ENCODE measurements around the gene PKD1L1. TPM values are rescaled to one million over a fixed set of nuclear protein-coding genes. Genes with fewer than 3 reads are reported as not detected.
A peak's percentile ranks its signal among the peaks of the same experiment; 100 is the strongest.

Gene PKD1L1
- total RNA-seq, 2 donors from 2014 or later, result 0.77 to 0.83 TPM

DNA sequence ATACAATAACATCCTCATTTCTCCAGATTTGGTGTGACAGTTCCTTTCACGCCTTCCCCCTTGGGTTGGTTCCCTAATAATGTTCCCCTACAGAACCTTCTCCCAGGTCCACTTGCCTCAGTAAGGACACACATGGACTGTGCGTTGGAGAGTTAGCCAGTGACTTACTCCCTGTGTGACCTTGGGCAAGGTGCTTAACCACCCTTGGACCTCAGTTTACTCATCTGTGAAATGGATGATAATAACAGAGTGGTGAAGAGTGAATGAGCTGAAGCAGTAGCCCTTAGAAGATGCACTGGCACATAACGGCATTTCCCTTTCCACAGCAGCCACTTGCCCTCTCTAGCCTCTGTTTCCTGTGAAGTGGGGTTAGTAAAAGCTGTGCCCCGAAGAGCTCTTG lies 175.8 kb downstream of the PKD1L1 start:
- no peaks in the 10 kb centered on the region for H3K9me3 ChIP-seq (ENCODE audit: control insufficient read depth, low read length, poor library complexity, severe bottlenecking)
- DNase-seq (no peak), ATAC-seq (no peak)
- H3K4me1 Mint-ChIP-seq, result no peaks in the 10 kb centered on the region
- no peak overlapping the region for H3K4me3 Mint-ChIP-seq
- no peak overlapping the region for H3K27ac Mint-ChIP-seq
- peaks cover 7% of the 10 kb centered on the region for H3K27me3 Mint-ChIP-seq
- H3K36me3 Mint-ChIP-seq (ENCODE audit: low read depth), result no peaks in the 10 kb centered on the region

DNA sequence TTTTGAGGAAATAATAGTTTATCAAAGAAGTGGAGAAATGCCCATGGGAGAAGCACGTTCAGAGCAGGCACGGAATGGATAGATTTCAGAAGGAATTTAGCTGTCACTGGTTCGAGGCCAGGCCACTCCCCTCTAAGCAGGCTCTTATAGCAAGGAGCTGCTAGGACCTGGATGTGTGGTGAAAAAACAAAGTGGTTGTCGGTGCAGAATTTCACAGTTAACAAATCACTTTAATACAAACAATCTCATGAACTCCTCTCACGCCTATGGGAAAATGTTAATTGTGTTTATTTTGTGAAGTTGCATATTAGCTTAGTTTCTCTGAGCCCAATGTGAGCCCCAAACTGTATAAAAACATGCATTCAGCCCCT lies 176.3 kb downstream of the PKD1L1 start:
- H3K9me3 ChIP-seq (ENCODE audit: control insufficient read depth, low read length, poor library complexity, severe bottlenecking), result no peaks in the 10 kb centered on the region
- Mint-ChIP-seq H3K27me3 (peaks cover 7% of the 10 kb centered on the region), H3K27ac (no peak overlapping the region), H3K4me1 (no peaks in the 10 kb centered on the region), H3K36me3 (ENCODE audit: low read depth) (no peaks in the 10 kb centered on the region), H3K4me3 (no peak overlapping the region)
- DNase-seq, result no peak
- no peak for ATAC-seq

GRCh38 chr7:47771336-47771989 lies 176.8 kb downstream of the PKD1L1 start:
- no peaks in the 10 kb centered on the region for H3K9me3 ChIP-seq (ENCODE audit: control insufficient read depth, low read length, poor library complexity, severe bottlenecking)
- Mint-ChIP-seq H3K4me1 (no peaks in the 10 kb centered on the region), H3K27ac (no peak overlapping the region), H3K36me3 (ENCODE audit: low read depth) (no peaks in the 10 kb centered on the region), H3K27me3 (peaks cover 7% of the 10 kb centered on the region), H3K4me3 (no peak overlapping the region)
- no peak for ATAC-seq
- DNase-seq, result no peak

GRCh38 chr7:47766126-47766525 lies 182.1 kb downstream of the PKD1L1 start:
- Mint-ChIP-seq H3K4me3 (no peak overlapping the region), H3K4me1 (no peaks in the 10 kb centered on the region), H3K27ac (no peak overlapping the region), H3K36me3 (ENCODE audit: low read depth) (no peaks in the 10 kb centered on the region), H3K27me3 (no peaks in the 10 kb centered on the region)
- DNase-seq (no peak), ATAC-seq (no peak)
- no peaks in the 10 kb centered on the region for H3K9me3 ChIP-seq (ENCODE audit: control insufficient read depth, low read length, poor library complexity, severe bottlenecking)

DNA sequence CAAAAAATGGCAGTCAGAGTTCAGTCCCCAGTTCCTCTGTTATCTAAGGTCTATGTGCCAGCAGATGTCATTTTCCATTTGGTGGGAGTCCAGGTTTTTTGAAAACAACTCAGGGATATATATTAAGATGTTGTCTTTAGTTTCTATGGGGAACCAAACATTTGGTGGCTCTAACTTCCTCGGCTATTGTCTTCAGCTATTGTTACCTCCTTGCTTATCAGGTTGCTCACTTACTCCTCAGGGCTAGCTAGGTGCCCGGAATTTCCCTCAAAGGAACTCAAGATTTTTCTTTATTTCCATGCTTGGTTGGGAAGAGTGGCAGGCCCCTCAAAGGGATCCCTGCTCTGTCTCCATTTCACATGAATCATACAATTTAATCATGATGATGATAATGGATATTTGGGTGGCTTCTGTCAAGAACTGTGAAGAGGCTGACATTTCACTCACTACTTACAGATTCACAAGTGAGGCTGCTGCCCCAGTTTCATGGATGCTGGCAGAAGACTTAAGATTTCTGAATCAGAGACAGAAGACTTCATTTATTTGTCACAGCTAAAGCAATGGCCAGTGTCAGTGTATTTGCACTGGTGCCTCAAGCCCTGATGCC lies 182.8 kb downstream of the PKD1L1 start:
- Mint-ChIP-seq H3K27ac (no peak overlapping the region), H3K36me3 (ENCODE audit: low read depth) (no peaks in the 10 kb centered on the region), H3K27me3 (no peaks in the 10 kb centered on the region), H3K4me3 (no peak overlapping the region), H3K4me1 (no peaks in the 10 kb centered on the region)
- ATAC-seq, result no peak
- no peaks in the 10 kb centered on the region for H3K9me3 ChIP-seq (ENCODE audit: control insufficient read depth, low read length, poor library complexity, severe bottlenecking)
- DNase-seq, result no peak

DNA sequence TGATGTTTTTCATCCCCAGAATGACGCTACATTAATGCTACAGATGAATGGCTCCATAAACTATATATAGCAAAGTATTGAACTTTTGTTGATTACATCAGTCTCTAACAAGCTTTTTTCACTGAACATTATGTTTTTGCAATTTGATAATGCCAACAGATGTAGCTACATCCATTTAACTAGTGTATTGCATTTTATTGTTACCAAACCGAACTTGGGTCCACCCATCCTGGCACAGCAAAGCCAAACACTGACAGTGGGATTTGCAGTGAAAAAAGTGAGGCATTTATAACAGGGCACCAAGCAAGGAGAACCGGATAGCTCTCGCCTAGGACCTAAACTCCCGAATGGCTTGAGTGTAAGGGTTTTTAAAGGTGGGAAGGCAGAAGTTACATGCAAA lies 183.5 kb downstream of the PKD1L1 start:
- H3K9me3 ChIP-seq (ENCODE audit: control insufficient read depth, low read length, poor library complexity, severe bottlenecking), result no peaks in the 10 kb centered on the region
- no peak for DNase-seq
- Mint-ChIP-seq H3K27me3 (no peaks in the 10 kb centered on the region), H3K4me1 (no peaks in the 10 kb centered on the region), H3K4me3 (no peak overlapping the region), H3K27ac (no peak overlapping the region), H3K36me3 (ENCODE audit: low read depth) (no peaks in the 10 kb centered on the region)
- ATAC-seq, result no peak

- Mint-ChIP-seq H3K4me3 (no peak overlapping the region), H3K27me3 (no peaks in the 10 kb centered on the region), H3K36me3 (ENCODE audit: low read depth) (no peaks in the 10 kb centered on the region), H3K27ac (peak overlapping the region; percentile 27), H3K4me1 (no peaks in the 10 kb centered on the region)
- no peak for ATAC-seq
- H3K9me3 ChIP-seq (ENCODE audit: control insufficient read depth, low read length, poor library complexity, severe bottlenecking), result no peaks in the 10 kb centered on the region
- no peak for DNase-seq
These were observed 184.9 kb downstream of the PKD1L1 start for GRCh38 chr7:47763063-47763974.

DNA sequence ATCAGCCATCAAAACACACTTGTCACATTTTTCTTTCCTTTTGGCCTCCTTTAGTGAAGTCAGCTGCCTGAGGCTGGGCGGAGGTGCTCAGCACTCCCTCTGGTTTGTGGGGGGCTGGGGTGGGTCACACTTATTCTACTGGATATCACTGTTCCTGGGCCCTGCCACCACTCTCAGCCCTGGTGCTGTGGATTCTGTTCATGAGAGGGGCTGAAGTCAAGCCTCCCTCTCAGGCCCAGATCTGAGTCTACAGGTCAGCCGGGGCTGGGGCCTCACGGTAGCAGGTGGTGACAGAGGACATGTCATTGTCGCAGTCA lies 185.6 kb downstream of the PKD1L1 start:
- Mint-ChIP-seq H3K36me3 (ENCODE audit: low read depth) (no peaks in the 10 kb centered on the region), H3K27me3 (no peaks in the 10 kb centered on the region), H3K4me1 (no peaks in the 10 kb centered on the region), H3K4me3 (no peak overlapping the region), H3K27ac (no peak overlapping the region)
- no peak for ATAC-seq
- no peaks in the 10 kb centered on the region for H3K9me3 ChIP-seq (ENCODE audit: control insufficient read depth, low read length, poor library complexity, severe bottlenecking)
- DNase-seq, result no peak

DNA sequence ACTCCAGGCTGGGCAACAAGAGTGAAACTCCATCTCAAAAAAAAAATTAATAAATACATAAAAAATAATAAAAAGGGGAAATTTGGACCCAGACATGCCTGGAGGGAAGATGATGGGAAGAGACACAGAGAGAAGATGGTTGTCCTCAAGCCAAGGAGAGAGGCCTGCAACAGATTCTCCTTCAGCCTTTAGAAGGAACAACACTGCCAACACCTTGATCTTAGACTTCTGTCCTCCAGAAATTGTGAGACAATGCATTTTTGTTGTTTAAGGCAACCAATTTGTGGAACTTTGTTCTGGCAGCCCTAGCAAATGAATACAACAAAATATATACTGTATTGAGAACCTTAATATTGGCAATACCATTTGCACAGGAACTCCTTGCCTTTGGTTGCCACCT lies 186.1 kb downstream of the PKD1L1 start:
- ATAC-seq (no peak), DNase-seq (no peak)
- Mint-ChIP-seq H3K36me3 (ENCODE audit: low read depth) (no peaks in the 10 kb centered on the region), H3K4me1 (no peaks in the 10 kb centered on the region), H3K27ac (no peak overlapping the region), H3K27me3 (no peaks in the 10 kb centered on the region), H3K4me3 (no peak overlapping the region)
- no peaks in the 10 kb centered on the region for H3K9me3 ChIP-seq (ENCODE audit: control insufficient read depth, low read length, poor library complexity, severe bottlenecking)

DNA sequence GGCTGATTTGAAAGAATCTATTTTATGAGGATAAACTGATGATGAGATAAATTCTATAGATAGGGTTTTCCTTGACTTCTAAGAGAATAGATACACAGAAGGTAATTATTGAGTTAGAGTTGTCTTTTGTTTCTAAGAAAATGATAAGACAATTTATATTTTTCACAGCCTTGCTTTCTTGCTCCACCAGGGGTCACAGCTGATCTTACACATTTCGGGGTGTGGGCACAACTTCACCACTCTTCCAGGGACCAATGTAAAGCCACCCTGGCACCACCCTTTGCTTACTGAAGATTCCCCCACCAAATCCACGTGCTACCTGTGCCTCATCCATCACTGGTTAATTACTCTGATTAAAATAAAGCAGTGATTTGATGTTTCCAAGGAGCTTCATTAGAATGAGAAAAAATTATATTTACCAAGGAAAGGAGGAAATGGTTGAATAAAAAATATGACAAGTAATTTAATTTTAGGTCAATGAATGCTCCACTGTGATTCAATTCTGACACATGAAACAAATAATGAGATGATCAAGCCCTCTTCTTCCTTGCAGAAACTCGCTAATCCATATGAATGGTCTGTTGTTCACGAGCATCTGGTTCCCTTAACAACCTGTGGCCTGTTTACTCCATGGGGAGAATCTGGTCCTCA lies 189.1 kb downstream of the PKD1L1 start:
- H3K36me3 Mint-ChIP-seq (ENCODE audit: low read depth), result no peaks in the 10 kb centered on the region
- ATAC-seq (no peak), DNase-seq (no peak)
- no peaks in the 10 kb centered on the region for H3K4me1 Mint-ChIP-seq
- no peaks in the 10 kb centered on the region for H3K27me3 Mint-ChIP-seq
- no peaks in the 10 kb centered on the region for H3K9me3 ChIP-seq (ENCODE audit: control insufficient read depth, low read length, poor library complexity, severe bottlenecking)
- no peak overlapping the region for H3K27ac Mint-ChIP-seq
- no peak overlapping the region for H3K4me3 Mint-ChIP-seq

DNA sequence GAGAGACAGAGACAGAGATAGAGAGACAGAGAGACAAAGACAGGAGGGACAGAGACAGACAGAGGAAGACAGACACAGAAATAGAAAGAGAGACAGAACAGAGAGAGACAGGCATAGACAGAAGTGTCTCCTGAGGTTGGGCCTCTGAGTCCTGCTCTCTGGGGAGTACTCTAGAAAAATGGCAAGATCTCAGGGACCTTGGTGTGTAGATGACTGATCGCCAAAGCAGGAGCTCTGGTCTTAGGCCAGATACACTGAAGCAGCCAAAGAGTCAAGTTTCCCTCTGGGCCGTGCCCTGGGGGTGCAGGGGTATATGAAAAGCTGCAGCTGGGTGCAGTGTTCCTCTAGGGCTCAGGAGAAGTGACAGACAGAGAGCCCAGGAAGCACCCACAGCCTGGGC lies 189.7 kb downstream of the PKD1L1 start:
- no peak for ATAC-seq
- H3K9me3 ChIP-seq (ENCODE audit: control insufficient read depth, low read length, poor library complexity, severe bottlenecking), result no peaks in the 10 kb centered on the region
- no peaks in the 10 kb centered on the region for H3K27me3 Mint-ChIP-seq
- no peak overlapping the region for H3K27ac Mint-ChIP-seq
- H3K4me3 Mint-ChIP-seq, result no peak overlapping the region
- no peaks in the 10 kb centered on the region for H3K4me1 Mint-ChIP-seq
- H3K36me3 Mint-ChIP-seq (ENCODE audit: low read depth), result no peaks in the 10 kb centered on the region
- no peak for DNase-seq

GRCh38 chr7:47757921-47758411 lies 190.3 kb downstream of the PKD1L1 start:
- H3K9me3 ChIP-seq (ENCODE audit: control insufficient read depth, low read length, poor library complexity, severe bottlenecking), result no peaks in the 10 kb centered on the region
- H3K36me3 Mint-ChIP-seq (ENCODE audit: low read depth), result no peaks in the 10 kb centered on the region
- no peak for ATAC-seq
- DNase-seq, result no peak
- H3K27ac Mint-ChIP-seq, result no peak overlapping the region
- H3K4me1 Mint-ChIP-seq, result no peaks in the 10 kb centered on the region
- no peak overlapping the region for H3K4me3 Mint-ChIP-seq
- no peaks in the 10 kb centered on the region for H3K27me3 Mint-ChIP-seq

DNA sequence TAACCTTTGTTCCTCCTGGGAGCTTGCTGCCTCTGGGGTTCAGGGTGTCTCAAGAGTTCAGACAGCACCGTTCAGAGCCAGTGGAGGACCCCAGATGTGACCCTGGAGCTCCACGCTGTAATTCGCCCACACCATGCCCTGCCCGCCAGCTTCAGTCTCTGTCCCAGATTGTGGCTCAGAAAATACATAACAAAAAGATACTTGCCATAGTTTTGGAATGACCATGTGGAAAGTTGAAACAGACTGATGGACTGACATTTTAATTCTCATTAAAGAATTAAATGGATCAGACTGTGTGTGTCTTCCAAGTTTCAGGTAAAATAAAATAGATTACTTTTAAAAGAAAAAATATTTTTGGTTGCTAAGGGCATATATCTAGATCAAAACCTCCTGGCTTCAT lies 191.6 kb downstream of the PKD1L1 start:
- H3K4me3 Mint-ChIP-seq, result no peak overlapping the region
- H3K27me3 Mint-ChIP-seq, result no peaks in the 10 kb centered on the region
- no peak for ATAC-seq
- H3K27ac Mint-ChIP-seq, result no peak overlapping the region
- H3K9me3 ChIP-seq (ENCODE audit: control insufficient read depth, low read length, poor library complexity, severe bottlenecking), result no peaks in the 10 kb centered on the region
- H3K4me1 Mint-ChIP-seq, result no peaks in the 10 kb centered on the region
- no peak for DNase-seq
- no peaks in the 10 kb centered on the region for H3K36me3 Mint-ChIP-seq (ENCODE audit: low read depth)

All from T-helper 17 cell (primary cell).